ENCODE data around the gene C2CD4D. TPM values are rescaled to one million over a fixed set of nuclear protein-coding genes. Genes with fewer than 3 reads are reported as not detected.

Gene C2CD4D
- total and polyA plus RNA-seq, 9 donors = 0.04 to 1.0 (median 0.12) TPM; not detected in 4

DNA sequence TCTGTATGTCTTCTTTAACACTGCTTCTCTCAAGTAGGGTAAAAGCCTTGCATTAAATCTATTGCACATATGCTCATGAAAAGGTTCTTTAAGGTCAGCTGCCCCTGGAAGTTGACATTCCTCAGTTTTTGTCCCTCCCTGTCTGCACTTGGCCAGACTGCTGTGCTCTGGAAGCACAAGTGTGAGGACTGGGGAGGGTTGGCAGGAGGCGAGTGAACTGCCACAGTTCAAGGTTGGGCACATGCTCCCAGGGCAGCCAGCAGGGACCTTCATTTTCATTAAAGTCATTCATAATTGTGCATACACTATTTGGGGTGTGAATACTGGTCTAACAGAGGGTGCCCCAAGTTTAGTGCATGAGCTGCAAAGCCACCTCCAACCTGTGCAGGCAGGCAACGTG is 24.8 kb upstream of the C2CD4D start:
- no peaks in the 10 kb centered on the region for H3K4me1 ChIP-seq (ENCODE audit: insufficient read depth)
- no peak overlapping the region for H3K4me3 ChIP-seq
- intact Hi-C loops (cut with DNase I) = no loop called here
- WGBS, 3 donors = 22 to 44% (median 29%) methylated on average over 2 of the region's 2 CpGs
- no peaks in the 10 kb centered on the region for H3K9me3 ChIP-seq
- no peaks in the 10 kb centered on the region for H3K36me3 ChIP-seq
- H3K27ac ChIP-seq = no peak overlapping the region
- no peak for DNase-seq
- H3K27me3 ChIP-seq = no peaks in the 10 kb centered on the region
- TF ChIP-seq EP300 (IDR thresholded peaks at IDR 0.05) = no peak

DNA sequence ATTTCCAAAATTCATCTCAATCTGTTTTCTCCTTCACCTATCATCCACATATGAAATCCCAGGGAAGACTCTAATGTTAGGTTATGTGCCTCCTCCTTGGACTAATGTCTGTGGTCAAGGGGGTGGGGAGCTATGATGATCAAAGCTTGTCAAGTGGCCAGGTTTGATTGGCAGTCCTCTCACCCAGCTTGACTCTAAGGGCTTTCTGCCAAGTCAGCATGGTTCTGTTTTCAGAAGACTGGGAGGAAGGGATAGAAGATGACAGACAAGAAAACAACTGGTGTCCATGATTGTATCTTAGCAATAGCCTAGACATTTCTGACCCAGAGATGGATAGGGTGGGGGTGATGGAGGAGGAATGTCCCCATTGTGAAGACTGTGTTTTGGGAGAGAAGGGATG is 23.0 kb upstream of the C2CD4D start:
- no peak overlapping the region for H3K27ac ChIP-seq
- TF ChIP-seq POLR2A (IDR thresholded peaks at IDR 0.05) (no peak), EP300 (IDR thresholded peaks at IDR 0.05) (no peak)
- TF ChIP-seq, protein P1, sequence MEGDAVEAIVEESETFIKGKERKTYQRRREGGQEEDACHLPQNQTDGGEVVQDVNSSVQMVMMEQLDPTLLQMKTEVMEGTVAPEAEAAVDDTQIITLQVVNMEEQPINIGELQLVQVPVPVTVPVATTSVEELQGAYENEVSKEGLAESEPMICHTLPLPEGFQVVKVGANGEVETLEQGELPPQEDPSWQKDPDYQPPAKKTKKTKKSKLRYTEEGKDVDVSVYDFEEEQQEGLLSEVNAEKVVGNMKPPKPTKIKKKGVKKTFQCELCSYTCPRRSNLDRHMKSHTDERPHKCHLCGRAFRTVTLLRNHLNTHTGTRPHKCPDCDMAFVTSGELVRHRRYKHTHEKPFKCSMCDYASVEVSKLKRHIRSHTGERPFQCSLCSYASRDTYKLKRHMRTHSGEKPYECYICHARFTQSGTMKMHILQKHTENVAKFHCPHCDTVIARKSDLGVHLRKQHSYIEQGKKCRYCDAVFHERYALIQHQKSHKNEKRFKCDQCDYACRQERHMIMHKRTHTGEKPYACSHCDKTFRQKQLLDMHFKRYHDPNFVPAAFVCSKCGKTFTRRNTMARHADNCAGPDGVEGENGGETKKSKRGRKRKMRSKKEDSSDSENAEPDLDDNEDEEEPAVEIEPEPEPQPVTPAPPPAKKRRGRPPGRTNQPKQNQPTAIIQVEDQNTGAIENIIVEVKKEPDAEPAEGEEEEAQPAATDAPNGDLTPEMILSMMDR (IDR thresholded peaks at IDR 0.05) = no peak
- DNase-seq = no peak
- H3K4me1 ChIP-seq (ENCODE audit: insufficient read depth) = no peaks in the 10 kb centered on the region
- no peaks in the 10 kb centered on the region for H3K36me3 ChIP-seq
- H3K27me3 ChIP-seq = no peaks in the 10 kb centered on the region
- no peak overlapping the region for H3K4me3 ChIP-seq
- intact Hi-C loops (cut with DNase I) = no loop called here
- no peaks in the 10 kb centered on the region for H3K9me3 ChIP-seq

DNA sequence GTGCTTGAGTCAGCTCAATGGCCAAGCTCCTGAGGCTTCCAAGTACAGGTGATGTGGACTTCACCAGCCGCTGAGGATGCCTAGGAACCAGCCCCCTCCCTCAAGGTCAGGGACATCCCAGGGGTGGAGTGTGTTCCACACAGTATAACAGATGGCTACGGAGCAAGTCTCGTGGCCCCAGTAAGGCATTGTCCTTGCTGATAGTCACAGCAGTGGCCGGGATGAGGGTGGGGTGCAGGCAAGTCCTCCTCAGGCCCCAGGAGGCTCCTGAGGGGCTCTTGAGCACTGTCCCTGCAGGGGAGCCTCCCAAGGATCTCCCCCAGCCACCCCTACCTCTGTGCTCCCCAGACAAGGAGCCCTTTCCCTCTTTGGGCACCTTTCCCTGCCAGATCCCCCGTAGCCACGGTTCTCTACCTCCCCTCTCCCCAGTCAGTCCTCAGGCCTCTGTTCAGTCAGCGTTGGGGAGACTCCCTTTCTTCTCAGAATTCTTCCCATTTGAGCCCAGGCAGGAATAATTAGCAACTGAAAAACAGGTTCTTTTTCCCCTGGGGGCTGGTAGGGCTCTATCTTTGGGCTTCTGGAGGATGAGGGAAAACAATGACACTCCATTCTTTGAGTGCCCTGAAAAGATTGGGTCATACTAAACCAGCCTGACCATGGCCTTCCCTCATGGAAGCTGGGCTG is 21.0 kb upstream of the C2CD4D start:
- Histone ChIP-seq H3K27me3 (no peaks in the 10 kb centered on the region), H3K27ac (no peak overlapping the region), H3K9me3 (no peaks in the 10 kb centered on the region), H3K4me1 (ENCODE audit: insufficient read depth) (peaks cover 1% of the 10 kb centered on the region), H3K4me3 (no peak overlapping the region), H3K36me3 (no peaks in the 10 kb centered on the region)
- no peak for DNase-seq
- 79 to 87% (median 83%) methylated on average over 6 to 7 of the region's 7 CpGs for WGBS, 3 donors
- TF ChIP-seq EP300 (IDR thresholded peaks at IDR 0.05) = no peak
- TF ChIP-seq, protein P1 (IDR thresholded peaks at IDR 0.05) = no peak
- TF ChIP-seq POLR2A (IDR thresholded peaks at IDR 0.05) = no peak
- intact Hi-C loops (cut with DNase I) = no loop called here

DNA sequence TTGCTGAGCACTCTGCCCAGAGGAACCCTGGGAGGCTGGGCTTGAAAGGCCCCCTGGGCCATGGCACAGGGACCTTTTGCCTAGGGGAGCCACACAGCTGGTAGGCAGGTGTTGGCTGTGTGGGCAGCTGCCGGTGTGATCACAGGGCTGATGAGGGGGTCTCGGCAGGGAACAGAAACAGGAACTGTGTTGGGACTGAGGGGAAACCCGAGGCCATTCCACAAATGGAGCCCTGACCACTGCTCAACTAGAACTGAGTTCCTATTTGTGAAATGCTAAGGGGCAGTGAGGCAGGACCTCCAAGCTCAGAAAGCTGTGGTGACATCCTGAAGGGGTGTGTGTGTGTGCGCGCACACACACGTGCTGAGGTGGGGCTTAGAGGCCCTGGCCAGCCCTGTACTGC is 20.3 kb upstream of the C2CD4D start:
- H3K36me3 ChIP-seq = no peaks in the 10 kb centered on the region
- 86 to 91% (median 90%) methylated on average over 6 of the region's 6 CpGs for WGBS, 3 donors
- H3K4me1 ChIP-seq (ENCODE audit: insufficient read depth) = peaks cover 1% of the 10 kb centered on the region
- no peak overlapping the region for H3K27ac ChIP-seq
- no peak overlapping the region for H3K4me3 ChIP-seq
- no peaks in the 10 kb centered on the region for H3K27me3 ChIP-seq
- TF ChIP-seq EP300 (IDR thresholded peaks at IDR 0.05) = no peak
- TF ChIP-seq, protein P1 (IDR thresholded peaks at IDR 0.05) = no peak
- no peak for TF ChIP-seq POLR2A (IDR thresholded peaks at IDR 0.05)
- intact Hi-C loops (cut with DNase I) = no loop called here
- DNase-seq = no peak
- no peaks in the 10 kb centered on the region for H3K9me3 ChIP-seq

DNA sequence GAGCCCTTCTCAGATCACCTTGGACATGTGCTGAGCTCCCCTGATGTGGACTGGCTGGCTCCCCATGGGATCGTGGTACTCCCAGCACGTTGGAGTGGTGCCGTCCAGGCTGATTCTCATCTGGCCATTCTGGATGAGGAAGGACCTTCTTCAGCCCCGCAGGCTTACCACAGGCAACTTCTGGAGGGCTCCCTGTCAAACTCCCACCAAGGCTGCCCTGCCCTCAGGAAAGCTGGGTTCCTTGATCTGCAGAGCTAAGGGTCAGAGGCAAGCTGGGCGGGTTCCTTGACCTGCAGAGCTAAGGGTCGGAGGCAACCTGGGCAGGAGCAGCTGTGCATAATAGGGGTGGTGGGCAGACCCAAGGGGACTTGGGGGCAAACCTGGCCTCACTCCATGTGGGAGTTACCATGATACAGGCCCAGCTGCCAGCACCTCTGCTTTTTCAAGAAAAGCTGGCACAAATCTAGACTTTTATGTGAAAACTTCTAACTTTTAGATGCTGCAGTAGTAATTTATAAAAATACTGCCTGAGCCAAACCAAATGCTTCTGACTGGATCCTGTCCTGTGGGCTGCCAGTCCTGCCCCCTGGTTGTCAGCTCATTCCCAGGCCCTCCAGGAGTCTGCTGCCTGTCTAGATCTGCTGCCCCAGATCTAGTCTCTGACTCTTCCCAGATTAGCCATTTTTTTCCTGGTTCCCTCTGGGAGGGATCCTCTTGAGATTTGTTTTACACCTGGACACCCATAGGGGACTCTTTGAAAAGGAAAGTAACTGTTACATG is 19.5 kb upstream of the C2CD4D start:
- no peak for TF ChIP-seq POLR2A (IDR thresholded peaks at IDR 0.05)
- no peak for TF ChIP-seq EP300 (IDR thresholded peaks at IDR 0.05)
- TF ChIP-seq, protein P1 (IDR thresholded peaks at IDR 0.05) = no peak
- intact Hi-C loops (cut with DNase I) = no loop called here
- Histone ChIP-seq H3K4me3 (no peak overlapping the region), H3K4me1 (ENCODE audit: insufficient read depth) (peaks cover 1% of the 10 kb centered on the region), H3K9me3 (no peaks in the 10 kb centered on the region), H3K27me3 (no peaks in the 10 kb centered on the region), H3K27ac (no peak overlapping the region), H3K36me3 (no peaks in the 10 kb centered on the region)
- no peak for DNase-seq
- WGBS, 3 donors = 91% methylated on average over 6 of the region's 6 CpGs
